Endothelial cell (in vitro differentiated cells): ENCODE data around the gene MRPL38. TPM values are rescaled to one million over a fixed set of nuclear protein-coding genes. Genes with fewer than 3 reads are reported as not detected.
"Not testable (repeated sequence)": the region's sequence is repeated elsewhere in the genome, so short reads cannot be mapped to it uniquely, and the experiment has no call there.

Experiments used
- DNase-seq: peaks from one replicate; pipeline ENCODE4 v3.0.0; 2021; ENCODE audit warnings: low spot score
- H3K27ac Mint-ChIP-seq: one replicate; pipeline ENCODE4 v1.8.0; 2021; ENCODE audit warnings: mixed read lengths, inconsistent platforms; ENCODE audit not compliant: unreplicated experiment
- H3K27me3 Mint-ChIP-seq: one replicate; pipeline ENCODE4 v1.8.0; 2021; ENCODE audit warnings: mild to moderate bottlenecking, moderate library complexity, mixed read lengths, inconsistent platforms; ENCODE audit not compliant: unreplicated experiment
- H3K36me3 Mint-ChIP-seq: one replicate; pipeline ENCODE4 v1.8.0; 2021; ENCODE audit warnings: mild to moderate bottlenecking, low read depth, mixed read lengths, inconsistent platforms; ENCODE audit not compliant: unreplicated experiment
- H3K4me1 Mint-ChIP-seq: one replicate; pipeline ENCODE4 v1.8.0; 2021; ENCODE audit warnings: mild to moderate bottlenecking, mixed read lengths, inconsistent platforms; ENCODE audit not compliant: unreplicated experiment
- H3K4me3 Mint-ChIP-seq: one replicate; pipeline ENCODE4 v1.8.0; 2021; ENCODE audit warnings: mild to moderate bottlenecking, mixed read lengths, inconsistent platforms; ENCODE audit not compliant: unreplicated experiment
- H3K9me3 Mint-ChIP-seq: one replicate; pipeline ENCODE4 v1.8.0; 2021; ENCODE audit warnings: mixed read lengths, inconsistent platforms; ENCODE audit not compliant: unreplicated experiment
- total RNA-seq: library from RNA; stranded (reverse); fragmentation: NEBNext Ultra II Directional; extraction: Animal tissue kit (Norgen Biotek cat#: 25700); gene quantifications from one replicate; pipeline ENCODE4 v1.2.1, GENCODE V29; 2021; ENCODE audit not compliant: unreplicated experiment
- TF ChIP-seq, protein P1 (sequence below): fragments of 200-600 bp; sonication (generic); IDR thresholded peaks from one replicate; pipeline ENCODE4 v1.5.0; 2021; ENCODE audit warnings: antibody characterized with exemption; ENCODE audit not compliant: unreplicated experiment

Gene MRPL38
- total RNA-seq, 1 donor from 2014 or later, result 78.2 TPM

DNA sequence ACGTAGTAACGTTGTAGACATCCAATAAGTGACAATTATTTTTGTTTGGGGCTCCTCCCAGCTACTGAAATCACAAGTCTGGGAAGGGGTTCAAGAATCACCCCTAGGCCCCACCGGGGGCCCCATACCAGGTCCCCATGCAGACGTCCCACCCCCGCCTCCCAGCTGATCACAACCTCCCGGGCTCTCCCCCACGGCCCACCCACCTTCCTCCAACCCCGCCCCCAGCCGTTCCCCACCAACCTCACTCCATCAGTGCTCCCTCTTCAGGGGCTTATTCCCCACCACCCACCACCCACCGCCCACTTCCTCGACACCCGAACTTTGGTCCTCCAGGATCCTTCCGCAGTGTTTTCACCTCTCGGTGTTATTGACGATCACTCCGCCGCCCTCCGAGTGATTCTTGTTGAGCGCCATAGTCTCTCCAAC, 49.8 kb downstream of the MRPL38 start:
- TF ChIP-seq, protein P1, sequence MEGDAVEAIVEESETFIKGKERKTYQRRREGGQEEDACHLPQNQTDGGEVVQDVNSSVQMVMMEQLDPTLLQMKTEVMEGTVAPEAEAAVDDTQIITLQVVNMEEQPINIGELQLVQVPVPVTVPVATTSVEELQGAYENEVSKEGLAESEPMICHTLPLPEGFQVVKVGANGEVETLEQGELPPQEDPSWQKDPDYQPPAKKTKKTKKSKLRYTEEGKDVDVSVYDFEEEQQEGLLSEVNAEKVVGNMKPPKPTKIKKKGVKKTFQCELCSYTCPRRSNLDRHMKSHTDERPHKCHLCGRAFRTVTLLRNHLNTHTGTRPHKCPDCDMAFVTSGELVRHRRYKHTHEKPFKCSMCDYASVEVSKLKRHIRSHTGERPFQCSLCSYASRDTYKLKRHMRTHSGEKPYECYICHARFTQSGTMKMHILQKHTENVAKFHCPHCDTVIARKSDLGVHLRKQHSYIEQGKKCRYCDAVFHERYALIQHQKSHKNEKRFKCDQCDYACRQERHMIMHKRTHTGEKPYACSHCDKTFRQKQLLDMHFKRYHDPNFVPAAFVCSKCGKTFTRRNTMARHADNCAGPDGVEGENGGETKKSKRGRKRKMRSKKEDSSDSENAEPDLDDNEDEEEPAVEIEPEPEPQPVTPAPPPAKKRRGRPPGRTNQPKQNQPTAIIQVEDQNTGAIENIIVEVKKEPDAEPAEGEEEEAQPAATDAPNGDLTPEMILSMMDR, result no peak
- Mint-ChIP-seq H3K36me3 (peaks cover 5% of the 10 kb centered on the region), H3K4me3 (no peak overlapping the region), H3K4me1 (peaks cover 23% of the 10 kb centered on the region), H3K27me3 (peaks cover 8% of the 10 kb centered on the region), H3K27ac (no peak overlapping the region), H3K9me3 (no peaks in the 10 kb centered on the region)
- no peak for DNase-seq

DNA sequence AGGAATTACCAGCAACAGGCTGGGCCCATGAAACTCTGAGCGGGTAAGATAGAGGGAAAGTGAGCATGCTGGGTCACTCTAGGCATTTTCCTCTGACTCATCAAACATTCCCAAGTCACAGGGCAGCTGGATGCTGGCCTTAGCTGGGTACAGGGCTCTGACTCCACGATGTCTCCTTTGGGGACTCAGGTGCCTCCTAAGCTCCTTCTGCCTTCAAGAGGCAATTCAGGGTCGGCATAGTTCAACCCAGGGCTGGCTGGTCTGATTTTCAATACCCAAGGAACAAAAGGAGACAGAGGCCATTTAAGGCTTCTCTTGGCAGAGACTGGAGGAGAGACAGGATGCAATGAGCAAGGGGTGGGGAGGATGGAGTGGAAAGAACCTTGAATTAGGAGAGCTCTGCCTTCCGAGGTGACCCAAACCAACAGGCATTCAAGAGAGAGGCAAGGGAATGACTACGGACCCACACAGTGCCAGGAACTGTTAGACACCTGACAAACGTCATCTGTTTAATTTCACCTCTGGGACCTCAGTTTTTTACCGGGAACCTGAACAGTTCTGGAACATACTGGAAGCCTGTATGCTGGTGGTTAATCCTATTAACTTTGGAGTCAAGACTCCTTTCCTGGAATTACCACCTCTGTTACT, 50.5 kb downstream of the MRPL38 start:
- Mint-ChIP-seq H3K9me3 (no peaks in the 10 kb centered on the region), H3K27ac (no peak overlapping the region), H3K4me3 (no peak overlapping the region), H3K36me3 (peaks cover 12% of the 10 kb centered on the region), H3K4me1 (peaks cover 30% of the 10 kb centered on the region), H3K27me3 (peaks cover 5% of the 10 kb centered on the region)
- DNase-seq, result no peak
- TF ChIP-seq, protein P1, result no peak

DNA sequence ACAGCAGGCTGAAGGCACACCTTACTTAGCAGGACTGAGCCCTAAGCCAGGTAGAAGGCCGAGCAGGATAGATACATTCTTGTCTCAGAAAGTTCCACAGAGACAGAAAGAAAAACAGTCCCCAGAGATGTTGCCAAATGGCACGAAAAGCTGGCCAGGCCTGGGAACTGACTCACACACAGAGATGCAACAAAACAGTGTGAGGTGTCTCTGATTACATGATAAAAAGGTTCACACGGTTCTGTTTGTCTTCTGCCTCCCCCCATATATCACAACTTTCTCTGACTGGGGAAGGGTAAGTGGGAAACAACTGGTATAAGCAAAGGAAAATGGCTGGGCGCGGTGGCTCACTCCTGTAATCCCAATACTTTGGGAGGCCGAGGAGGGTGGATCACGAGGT, 51.3 kb downstream of the MRPL38 start:
- TF ChIP-seq, protein P1, result no peak
- DNase-seq, result no peak
- Mint-ChIP-seq H3K4me3 (peak overlapping the region; percentile 62), H3K27ac (no peak overlapping the region), H3K9me3 (no peaks in the 10 kb centered on the region), H3K27me3 (peaks cover 4% of the 10 kb centered on the region), H3K4me1 (peaks cover 30% of the 10 kb centered on the region), H3K36me3 (peaks cover 12% of the 10 kb centered on the region)

DNA sequence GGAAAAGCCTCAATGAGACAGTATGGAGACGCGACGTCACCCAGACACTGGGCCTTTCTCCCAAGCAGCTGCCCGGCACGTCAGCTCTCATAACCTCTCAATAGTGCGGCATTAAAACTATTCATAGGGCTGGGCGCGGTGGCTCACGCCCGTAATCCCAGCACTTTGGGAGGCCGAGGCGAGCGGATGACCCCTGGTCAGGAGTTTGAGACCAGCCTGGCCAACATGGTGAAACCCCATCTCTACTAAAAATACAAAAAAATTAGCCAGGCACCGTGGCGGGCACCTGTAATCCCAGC, 53.0 kb downstream of the MRPL38 start:
- H3K9me3 Mint-ChIP-seq, H3K27ac Mint-ChIP-seq, DNase-seq, H3K27me3 Mint-ChIP-seq, H3K4me3 Mint-ChIP-seq: not testable (repeated sequence)
- Mint-ChIP-seq H3K4me1 (peaks cover 31% of the 10 kb centered on the region), H3K36me3 (peaks cover 20% of the 10 kb centered on the region)

DNA sequence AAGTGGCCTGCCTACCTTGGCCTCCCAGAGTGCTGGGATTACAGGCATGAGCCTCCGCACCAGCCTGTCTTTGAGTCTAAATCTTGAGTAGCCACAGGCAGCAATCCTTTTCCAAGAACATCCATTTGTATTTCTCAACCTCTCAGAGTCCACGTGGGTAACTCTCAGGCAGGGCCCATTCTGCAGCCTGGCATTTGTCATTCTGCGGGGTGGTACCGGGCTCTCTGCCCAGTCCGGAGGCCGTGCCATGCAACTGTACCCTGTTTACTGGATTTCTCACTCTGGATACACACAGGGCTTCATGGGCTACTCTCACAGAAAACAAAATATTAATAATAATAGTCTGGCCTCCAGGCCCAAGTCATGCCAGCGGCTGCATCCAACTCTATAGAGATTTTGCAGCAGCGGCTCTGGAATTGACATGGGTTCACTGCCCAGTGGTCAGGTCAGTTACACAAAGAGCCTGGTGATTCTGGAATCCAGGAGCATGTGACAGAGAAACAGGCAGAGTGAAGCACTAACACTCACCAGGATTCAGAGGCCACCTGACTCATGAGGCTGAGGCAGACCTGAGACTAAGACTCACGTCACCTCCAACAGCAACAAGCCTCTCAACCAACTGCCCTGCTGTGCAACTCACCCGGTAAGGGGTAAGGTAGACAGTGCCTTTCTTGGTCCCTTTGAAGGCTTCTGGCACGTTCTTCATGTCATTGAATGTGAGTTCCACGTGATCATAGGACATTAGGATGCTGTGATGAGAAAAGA, 53.6 kb downstream of the MRPL38 start:
- TF ChIP-seq, protein P1, result no peak
- Mint-ChIP-seq H3K27ac (no peak overlapping the region), H3K9me3 (no peaks in the 10 kb centered on the region), H3K27me3 (peaks cover 6% of the 10 kb centered on the region), H3K36me3 (peaks cover 20% of the 10 kb centered on the region), H3K4me3 (no peak overlapping the region), H3K4me1 (peaks cover 31% of the 10 kb centered on the region)
- no peak for DNase-seq
